Measurements from ENCODE around the gene SELENBP1. TPM values are rescaled to one million over a fixed set of nuclear protein-coding genes. Genes with fewer than 3 reads are reported as not detected.
"Not testable (repeated sequence)": the region's sequence is repeated elsewhere in the genome, so short reads cannot be mapped to it uniquely, and the experiment has no call there.

SELENBP1 gene
- total RNA-seq, 4 donors from 2014 or later: 194 to 623 (median 467) TPM

- Histone ChIP-seq H3K9me3 (no peaks in the 10 kb centered on the region), H3K4me3 (no peak overlapping the region), H3K36me3 (no peaks in the 10 kb centered on the region), H3K27ac (peak overlapping the region in 2 of 4 donors; percentile 67 to 83), H3K4me1 (no peaks in the 10 kb centered on the region), H3K27me3 (no peaks in the 10 kb centered on the region)
- TF ChIP-seq POLR2A (IDR thresholded peaks at IDR 0.05) (no peak), CTCF (IDR thresholded peaks at IDR 0.05) (no peak)
- no peak for DNase-seq
Measured at GRCh38 chr1:151391079-151391563, 18.6 kb upstream of the SELENBP1 start.

GRCh38 chr1:151390221-151391078 lies 17.9 kb upstream of the SELENBP1 start:
- DNase-seq: peak in 2 of 3 donors; percentile 69 to 74
- H3K4me1 ChIP-seq, H3K27me3 ChIP-seq, H3K36me3 ChIP-seq, H3K9me3 ChIP-seq: not testable (repeated sequence)
- Histone ChIP-seq H3K27ac (peak overlapping the region in 2 of 4 donors; percentile 67 to 83), H3K4me3 (peak overlapping the region in 1 of 4 donors; percentile 26)

GRCh38 chr1:151386002-151386401 lies 13.5 kb upstream of the SELENBP1 start:
- Histone ChIP-seq H3K4me3 (no peak overlapping the region), H3K27ac (no peak overlapping the region), H3K27me3 (no peaks in the 10 kb centered on the region), H3K36me3 (no peaks in the 10 kb centered on the region), H3K9me3 (no peaks in the 10 kb centered on the region), H3K4me1 (no peaks in the 10 kb centered on the region)
- no peak for TF ChIP-seq POLR2A (IDR thresholded peaks at IDR 0.05)
- DNase-seq: peak in 1 of 3 donors; percentile 19

GRCh38 chr1:151384584-151384983 lies 12.1 kb upstream of the SELENBP1 start:
- no peaks in the 10 kb centered on the region for H3K36me3 ChIP-seq
- H3K27me3 ChIP-seq: no peaks in the 10 kb centered on the region
- DNase-seq: peak in 1 of 3 donors; percentile 5
- H3K4me3 ChIP-seq: no peak overlapping the region
- no peaks in the 10 kb centered on the region for H3K4me1 ChIP-seq
- no peaks in the 10 kb centered on the region for H3K9me3 ChIP-seq
- TF ChIP-seq CTCF (IDR thresholded peaks at IDR 0.05) (no peak), POLR2A (IDR thresholded peaks at IDR 0.05) (no peak)
- no peak overlapping the region for H3K27ac ChIP-seq

- Histone ChIP-seq H3K36me3 (no peaks in the 10 kb centered on the region), H3K9me3 (no peaks in the 10 kb centered on the region), H3K27ac (no peak overlapping the region), H3K4me3 (no peak overlapping the region), H3K4me1 (peaks cover 0 to 14% (median 0%) of the 10 kb centered on the region in 4 donors), H3K27me3 (no peaks in the 10 kb centered on the region)
- no peak for DNase-seq
- no peak for TF ChIP-seq CTCF (IDR thresholded peaks at IDR 0.05)
- TF ChIP-seq POLR2A (IDR thresholded peaks at IDR 0.05): no peak
Measured at GRCh38 chr1:151377150-151377884, 4.8 kb upstream of the SELENBP1 start.

- Histone ChIP-seq H3K36me3 (peaks cover 0 to 4% (median 0%) of the 10 kb centered on the region in 3 donors), H3K4me1 (peaks cover 0 to 55% (median 6%) of the 10 kb centered on the region in 4 donors)
Measured at GRCh38 chr1:151373196-151373595, 691 bp upstream of the SELENBP1 start.

More at GRCh38 chr1:151373196-151373595, 691 bp upstream of the SELENBP1 start:
- Histone ChIP-seq H3K9me3 (no peaks in the 10 kb centered on the region), H3K4me3 (no peak overlapping the region), H3K27ac (peak overlapping the region in 1 of 4 donors; percentile 91), H3K27me3 (no peaks in the 10 kb centered on the region)
- no peak for DNase-seq
- TF ChIP-seq CTCF (IDR thresholded peaks at IDR 0.05) (no peak), POLR2A (IDR thresholded peaks at IDR 0.05) (no peak)

Data from Peyer's patch (tissue), 4 donors.